PC-3 (cell line): ENCODE results near the gene SLC22A13. TPM values are rescaled to one million over a fixed set of nuclear protein-coding genes. Genes with fewer than 3 reads are reported as not detected.
A peak's percentile ranks its signal among the peaks of the same experiment; 100 is the strongest.
"Not testable (repeated sequence)": the region's sequence is repeated elsewhere in the genome, so short reads cannot be mapped to it uniquely, and the experiment has no call there.

Experiments used
- ATAC-seq: fragments of 200-7000 bp; cut with Tn5 transposase; 2 replicates; pipeline ENCODE4 v1.9.1; 2020; ENCODE audit warnings: mild to moderate bottlenecking, moderate library complexity
- BruUV-seq: library from RNA; stranded (reverse); fragments of 400-500 nt; replicated peaks from 2 replicates; lab custom pipeline; 2021; lab: Mats Ljungman, UMichigan
- CTCF ChIA-PET: fragments of 300-600 bp; sonication (Branson Sonifier 250); formaldehyde crosslinking; loops from one replicate; lab custom pipeline; 2022; ENCODE audit warnings: antibody characterized with exemption; lab: Charles Lee
- POLR2A ChIA-PET: fragments of 300-600 bp; sonication (Branson Sonifier 250); formaldehyde crosslinking; loops from one replicate; lab custom pipeline; 2022; ENCODE audit warnings: antibody characterized with exemption; ENCODE audit not compliant: unreplicated experiment; lab: Charles Lee
- DNase-seq: peaks from one replicate; pipeline ENCODE4 v3.0.0-alpha.2; 2015
- H2AFZ ChIP-seq: fragments of 300-600 bp; sonication (generic); 2 replicates; pipeline ENCODE4 v1.6.0; 2016; ENCODE audit warnings: antibody characterized with exemption, low read length
- H3F3A ChIP-seq: fragments of 300-600 bp; sonication (generic); one replicate; pipeline ENCODE4 v1.6.0; 2017; ENCODE audit warnings: antibody characterized with exemption, low read length, control low read depth, mild to moderate bottlenecking; ENCODE audit not compliant: unreplicated experiment
- H3K27ac ChIP-seq: fragments of 300-600 bp; sonication (generic); 2 replicates; pipeline ENCODE4 v1.5.1; 2016; ENCODE audit warnings: mild to moderate bottlenecking, low read length
- H3K27me3 ChIP-seq: fragments of 300-600 bp; sonication (generic); 2 replicates; pipeline ENCODE4 v1.6.1; 2016; ENCODE audit warnings: low read length, mixed read lengths
- H3K36me3 ChIP-seq: fragments of 300-600 bp; sonication (generic); 2 replicates; pipeline ENCODE4 v1.6.1; 2016; ENCODE audit warnings: low read depth, mixed run types, low read length, mixed read lengths
- H3K4me1 ChIP-seq: fragments of 300-600 bp; sonication (generic); 2 replicates; pipeline ENCODE4 v1.5.1; 2016; ENCODE audit warnings: low read length; ENCODE audit not compliant: insufficient read depth
- H3K4me2 ChIP-seq: fragments of 300-600 bp; sonication (generic); 2 replicates; pipeline ENCODE4 v1.6.0; 2016; ENCODE audit warnings: low read length
- H3K4me3 ChIP-seq: fragments of 300-600 bp; sonication (generic); 2 replicates; pipeline ENCODE4 v1.5.1; 2016; ENCODE audit warnings: mild to moderate bottlenecking, low read length, mixed read lengths
- H3K79me2 ChIP-seq: fragments of 300-600 bp; sonication (generic); 2 replicates; pipeline ENCODE4 v1.6.1; 2017; ENCODE audit warnings: low read length, mixed read lengths
- H3K9ac ChIP-seq: fragments of 300-600 bp; sonication (generic); 2 replicates; pipeline ENCODE4 v1.6.0; 2016; ENCODE audit warnings: mild to moderate bottlenecking, low read length
- H3K9me2 ChIP-seq: fragments of 300-600 bp; sonication (generic); replicated peaks from 2 replicates; pipeline ENCODE4 v1.6.1; 2016; ENCODE audit warnings: mixed run types, low read length, mixed read lengths
- H3K9me3 ChIP-seq: fragments of 300-600 bp; sonication (generic); 2 replicates; pipeline ENCODE4 v1.6.1; 2016; ENCODE audit warnings: low read length, mixed read lengths
- H4K20me1 ChIP-seq: fragments of 300-600 bp; sonication (generic); 2 replicates; pipeline ENCODE4 v1.6.1; 2016; ENCODE audit warnings: low read length, mixed read lengths
- CTCF ChIP-seq: fragments of 300-600 bp; sonication (generic); conservative IDR thresholded peaks from 2 replicates; pipeline ENCODE4 v1.5.1; 2017; ENCODE audit warnings: antibody characterized with exemption, low read depth, mild to moderate bottlenecking, low read length
- EZH2 ChIP-seq: fragments of 300-600 bp; sonication (generic); IDR thresholded peaks from one replicate; pipeline ENCODE4 v1.6.1; 2017; ENCODE audit warnings: antibody characterized with exemption, mild to moderate bottlenecking, low read length; ENCODE audit not compliant: unreplicated experiment
- EZH2phosphoT487 ChIP-seq: fragments of 300-600 bp; sonication (generic); IDR thresholded peaks from 2 replicates; pipeline ENCODE4 v1.6.1; 2018; ENCODE audit warnings: mild to moderate bottlenecking, antibody characterized with exemption, low read length, borderline replicate concordance
- intact Hi-C: fragments of 100-400 bp; cut with micrococcal nuclease; formaldehyde crosslinking; loops from 2 replicates; pipeline ENCODE4 v1.9.0; 2023
- total RNA-seq: library from RNA; depleted of rRNA; stranded (reverse); fragments of >200 nt; gene quantifications from 2 replicates; pipeline ENCODE4 v1.2.3, GENCODE V29; 2014

The SLC22A13 gene
- total RNA-seq, 1 experiment from 2014 or later, result 0.73 TPM

- H3F3A ChIP-seq, result no peaks in the 10 kb centered on the region
- BruUV-seq, result no TSS peak
Measured at GRCh38 chr3:38232701-38233100, 32.9 kb upstream of the SLC22A13 start.

GRCh38 chr3:38235466-38235865 lies 30.1 kb upstream of the SLC22A13 start:
- Histone ChIP-seq H3K9me2 (no peaks in the 10 kb centered on the region), H3K9ac (no peak overlapping the region), H2AFZ (no peak overlapping the region), H3K27me3 (no peaks in the 10 kb centered on the region), H3F3A (no peaks in the 10 kb centered on the region), H3K4me3 (no peak overlapping the region), H3K27ac (no peak overlapping the region), H3K4me1 (0 out of 2 replicates have a peak, but pooled peaks cover 5% of the 10 kb centered on the region), H3K79me2 (no peaks in the 10 kb centered on the region), H3K4me2 (no peak overlapping the region), H3K9me3 (no peaks in the 10 kb centered on the region), H3K36me3 (peaks cover 71% of the 10 kb centered on the region), H4K20me1 (no peaks in the 10 kb centered on the region)
- ChIA-PET POLR2A (no interaction called here), CTCF (no interaction called here)
- intact Hi-C loops, result no loop called here
- no peak for TF ChIP-seq EZH2
- no peak for TF ChIP-seq EZH2phosphoT487
- no peak for TF ChIP-seq CTCF
- DNase-seq (peak; percentile 44), ATAC-seq (no peak)
- BruUV-seq, result no TSS peak

More at GRCh38 chr3:38232701-38233100, 32.9 kb upstream of the SLC22A13 start:
- H3K4me1 ChIP-seq, result peaks cover 11% of the 10 kb centered on the region
- ATAC-seq, result no peak
- CTCF ChIA-PET, result no interaction called here
- POLR2A ChIA-PET, result no interaction called here
- no peaks in the 10 kb centered on the region for H3K9me2 ChIP-seq
- no peaks in the 10 kb centered on the region for H3K79me2 ChIP-seq
- intact Hi-C loops, result no loop called here
- H3K9me3 ChIP-seq, result no peaks in the 10 kb centered on the region
- H3K4me3 ChIP-seq, result no peak overlapping the region
- no peak overlapping the region for H3K27ac ChIP-seq
- no peak for DNase-seq
- no peak overlapping the region for H3K4me2 ChIP-seq
- H3K36me3 ChIP-seq, result peaks cover 65% of the 10 kb centered on the region
- TF ChIP-seq EZH2 (no peak), EZH2phosphoT487 (no peak), CTCF (no peak)
- H3K9ac ChIP-seq, result no peak overlapping the region
- H4K20me1 ChIP-seq, result no peaks in the 10 kb centered on the region
- H3K27me3 ChIP-seq, result no peaks in the 10 kb centered on the region
- H2AFZ ChIP-seq, result no peak overlapping the region

- Histone ChIP-seq H3K4me3 (no peak overlapping the region), H3K4me2 (no peak overlapping the region), H3K4me1 (0 out of 2 replicates have a peak, but pooled peaks cover 5% of the 10 kb centered on the region), H3F3A (peaks cover under 1% of the 10 kb centered on the region), H2AFZ (no peak overlapping the region), H3K27ac (no peak overlapping the region), H3K27me3 (no peaks in the 10 kb centered on the region), H3K79me2 (no peaks in the 10 kb centered on the region), H3K9me3 (no peaks in the 10 kb centered on the region), H3K9me2 (no peaks in the 10 kb centered on the region), H3K9ac (no peak overlapping the region), H3K36me3 (peaks cover 75% of the 10 kb centered on the region), H4K20me1 (no peaks in the 10 kb centered on the region)
- TF ChIP-seq EZH2 (no peak), EZH2phosphoT487 (no peak), CTCF (no peak)
- no TSS peak for BruUV-seq
- ChIA-PET CTCF (no interaction called here), POLR2A (interaction anchor here (0.9 kb wide), 1 partner anchor 8 kb away, joined by 4 read pairs; no protein-coding TSS in a partner anchor)
- intact Hi-C loops, result no loop called here
- DNase-seq (no peak), ATAC-seq (no peak)
Measured at GRCh38 chr3:38238416-38239008, 27.1 kb upstream of the SLC22A13 start.

GRCh38 chr3:38242812-38243211 lies 22.8 kb upstream of the SLC22A13 start:
- H3K9ac ChIP-seq, H3K9me2 ChIP-seq, H3K27ac ChIP-seq, H3K27me3 ChIP-seq, intact Hi-C loops, H3K79me2 ChIP-seq, BruUV-seq, CTCF ChIA-PET, H3K4me2 ChIP-seq, H2AFZ ChIP-seq, H3K4me1 ChIP-seq, H3K9me3 ChIP-seq, H3F3A ChIP-seq, DNase-seq, ATAC-seq, H4K20me1 ChIP-seq, H3K4me3 ChIP-seq, POLR2A ChIA-PET: not testable (repeated sequence)
- peaks cover 58% of the 10 kb centered on the region for H3K36me3 ChIP-seq
